Spleen (tissue), 11 donors: ENCODE data around the gene EDN2. TPM values are rescaled to one million over a fixed set of nuclear protein-coding genes. Genes with fewer than 3 reads are reported as not detected.

Experiments
- DNase-seq: peaks from one replicate; pipeline ENCODE4 v3.0.0-alpha.2; 2020
- H3K27ac ChIP-seq, 8 donors: fragments of 200-600 bp; sonication (generic) in 7 of 8; 1 replicate in 4 of 8; 2 replicates in 4 of 8; pipeline versions ENCODE4 v1.5.0 to v1.8.0; 2016 to 2021; ENCODE audit warnings: inconsistent platforms in 4 of 8, mild to moderate bottlenecking in 4 of 8, moderate library complexity in 1 of 8
- H3K27me3 ChIP-seq, 7 donors: fragments of 200-600 bp; sonication (generic) in 6 of 7; replicated peaks in 1 of 7; 1 replicate in 4 of 7; 2 replicates in 3 of 7; pipeline versions ENCODE4 v1.5.0 to v1.8.0; 2016 to 2021; ENCODE audit warnings: inconsistent platforms in 3 of 7, mild to moderate bottlenecking in 1 of 7
- H3K36me3 ChIP-seq, 6 donors: fragments of 200-600 bp; sonication (generic) in 5 of 6; 1 replicate in 4 of 6; 2 replicates in 2 of 6; pipeline versions ENCODE4 v1.5.0 to v1.8.0; 2016 to 2021; ENCODE audit warnings: inconsistent platforms in 2 of 6
- H3K4me1 ChIP-seq, 6 donors: fragments of 200-600 bp; sonication (generic) in 5 of 6; 1 replicate in 3 of 6; 2 replicates in 3 of 6; pipeline versions ENCODE4 v1.5.0 to v1.8.0; 2016 to 2021; ENCODE audit warnings: inconsistent platforms in 3 of 6
- H3K4me3 ChIP-seq, 8 donors: fragments of 200-600 bp; sonication (generic) in 7 of 8; 1 replicate in 4 of 8; 2 replicates in 4 of 8; pipeline versions ENCODE4 v1.5.0 to v1.8.0; 2016 to 2021; ENCODE audit warnings: inconsistent platforms in 4 of 8, mild to moderate bottlenecking in 4 of 8, moderate library complexity in 2 of 8
- H3K9me3 ChIP-seq, 8 donors: fragments of 200-600 bp; sonication (generic) in 7 of 8; 1 replicate in 4 of 8; 2 replicates in 4 of 8; pipeline versions ENCODE4 v1.5.0 to v1.8.0; 2016 to 2021; ENCODE audit warnings: inconsistent platforms in 4 of 8
- POLR2A ChIP-seq, 3 donors: fragments of 450-650 bp; IDR thresholded peaks; one replicate each; pipeline ENCODE4 v1.5.1; 2017; ENCODE audit warnings: antibody characterized with exemption in 3 of 3, mild to moderate bottlenecking in 1 of 3
- POLR2AphosphoS5 ChIP-seq, 3 donors: sonication (generic); formaldehyde crosslinking; IDR thresholded peaks; one replicate each; pipeline ENCODE4 v1.5.1; 2017; ENCODE audit warnings: antibody characterized with exemption in 3 of 3
- WGBS, 5 donors: extraction: QIAGEN DNeasy Blood & Tissue Kit in 3 of 5; methylation state at CpG; one replicate each; pipeline versions ENCODE4 v1.1.5 to v1.1.7; 2013 to 2018; 5-methylcytosine and 5-hydroxymethylcytosine counted together
- intact Hi-C: fragments of 100-400 bp; cut with DNase I; formaldehyde crosslinking; loops from one replicate; pipeline ENCODE4 v1.15.0; 2023; ENCODE audit warnings: low total_unique reads
- polyA plus RNA-seq, 3 donors: library from polyadenylated mRNA; stranded (reverse); fragments of 200-250 nt; gene quantifications; one replicate each; pipeline ENCODE4 v1.2.1, GENCODE V29; 2013
- total RNA-seq, 7 donors: library from RNA; depleted of rRNA in 3 of 7; stranded (reverse); fragments of >200 nt in 3 of 7; fragmentation: NEBNext Ultra II Directional in 4 of 7; extraction: Animal tissue kit (Norgen Biotek cat#: 25700) in 4 of 7; gene quantifications; one replicate each; pipeline versions ENCODE4 v1.1.0 to v1.2.1, GENCODE V29; 2016 to 2021
- TF ChIP-seq, protein P1 (sequence below), 11 experiments: fragments of 200-600 bp in 7 of 11; fragments of 450-650 bp in 4 of 11; sonication (generic) in 4 of 11; IDR thresholded peaks in 8 of 11; conservative IDR thresholded peaks in 3 of 11; 1 replicate in 7 of 11; 2 replicates in 4 of 11; pipeline versions ENCODE4 v1.4.0 to v1.8.0; 2016 to 2021; ENCODE audit warnings: antibody characterized with exemption in 11 of 11, inconsistent platforms in 4 of 11, mild to moderate bottlenecking in 1 of 11
- donor health status: healthy with polysubstance abuse.
- donor health status: DM: no; HTN: no; CAD: no; lungs with moderate emphysema.
- donor health status: DM: no; HTN: no; CAD: no.
- donor health status: Bipolar disorder and iron deficiency.
- donor health status: healthy.
- donor health status: DM: no; HTN: no; CAD: no.
- donor health status: DM: yes; HTN: yes; CAD: no.

The EDN2 gene
- total and polyA plus RNA-seq, 10 donors: not detected

- Histone ChIP-seq H3K36me3 (no peaks in the 10 kb centered on the region), H3K27ac (no peak overlapping the region), H3K27me3 (no peaks in the 10 kb centered on the region), H3K4me1 (peaks cover 0 to 10% (median 8%) of the 10 kb centered on the region in 6 donors), H3K4me3 (no peak overlapping the region), H3K9me3 (no peaks in the 10 kb centered on the region)
- intact Hi-C loops: no loop called here
- TF ChIP-seq, protein P1, sequence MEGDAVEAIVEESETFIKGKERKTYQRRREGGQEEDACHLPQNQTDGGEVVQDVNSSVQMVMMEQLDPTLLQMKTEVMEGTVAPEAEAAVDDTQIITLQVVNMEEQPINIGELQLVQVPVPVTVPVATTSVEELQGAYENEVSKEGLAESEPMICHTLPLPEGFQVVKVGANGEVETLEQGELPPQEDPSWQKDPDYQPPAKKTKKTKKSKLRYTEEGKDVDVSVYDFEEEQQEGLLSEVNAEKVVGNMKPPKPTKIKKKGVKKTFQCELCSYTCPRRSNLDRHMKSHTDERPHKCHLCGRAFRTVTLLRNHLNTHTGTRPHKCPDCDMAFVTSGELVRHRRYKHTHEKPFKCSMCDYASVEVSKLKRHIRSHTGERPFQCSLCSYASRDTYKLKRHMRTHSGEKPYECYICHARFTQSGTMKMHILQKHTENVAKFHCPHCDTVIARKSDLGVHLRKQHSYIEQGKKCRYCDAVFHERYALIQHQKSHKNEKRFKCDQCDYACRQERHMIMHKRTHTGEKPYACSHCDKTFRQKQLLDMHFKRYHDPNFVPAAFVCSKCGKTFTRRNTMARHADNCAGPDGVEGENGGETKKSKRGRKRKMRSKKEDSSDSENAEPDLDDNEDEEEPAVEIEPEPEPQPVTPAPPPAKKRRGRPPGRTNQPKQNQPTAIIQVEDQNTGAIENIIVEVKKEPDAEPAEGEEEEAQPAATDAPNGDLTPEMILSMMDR (IDR thresholded peaks at IDR 0.05 in 8 of 11, conservative IDR thresholded peaks at IDR 0.05 in 3 of 11): no peak
- TF ChIP-seq POLR2AphosphoS5 (IDR thresholded peaks at IDR 0.05): no peak
- TF ChIP-seq POLR2A (IDR thresholded peaks at IDR 0.05): no peak
- DNase-seq: peak; percentile 51
- 86 to 95% (median 91%) methylated on average over 8 of the region's 8 CpGs for WGBS, 5 donors
Measured at GRCh38 chr1:41532206-41532975, 47.9 kb upstream of the EDN2 start.

DNA sequence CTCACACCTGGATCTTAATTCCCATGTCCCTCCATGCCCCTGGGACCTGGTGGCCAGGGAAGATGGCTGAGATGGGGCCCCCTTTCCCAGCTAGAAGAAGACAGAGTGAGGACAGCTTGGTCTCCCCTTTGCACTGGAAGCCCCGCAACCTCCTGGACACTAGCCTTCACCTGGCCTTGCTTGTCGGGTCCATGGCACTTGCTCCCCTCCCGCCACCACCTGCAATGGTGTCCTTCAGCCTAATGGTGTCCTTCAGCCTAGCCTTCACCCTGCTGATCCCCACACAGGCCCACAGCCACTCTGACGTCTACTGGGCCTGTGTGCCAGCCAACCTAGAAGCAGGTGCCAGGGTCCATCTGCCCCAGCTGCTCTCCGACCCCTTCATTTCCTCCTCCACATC lies 45.9 kb upstream of the EDN2 start:
- intact Hi-C loops: no loop called here
- no peaks in the 10 kb centered on the region for H3K4me1 ChIP-seq
- 73 to 97% (median 87%) methylated on average over 5 of the region's 5 CpGs for WGBS, 5 donors
- peak; percentile 53 for DNase-seq
- H3K36me3 ChIP-seq: peaks cover 0 to 2% (median 0%) of the 10 kb centered on the region in 6 donors
- TF ChIP-seq POLR2A (IDR thresholded peaks at IDR 0.05) (no peak), POLR2AphosphoS5 (IDR thresholded peaks at IDR 0.05) (no peak)
- TF ChIP-seq, protein P1 (IDR thresholded peaks at IDR 0.05 in 8 of 11, conservative IDR thresholded peaks at IDR 0.05 in 3 of 11): no peak
- H3K4me3 ChIP-seq: no peak overlapping the region
- no peak overlapping the region for H3K27ac ChIP-seq
- no peaks in the 10 kb centered on the region for H3K27me3 ChIP-seq
- no peaks in the 10 kb centered on the region for H3K9me3 ChIP-seq

DNA sequence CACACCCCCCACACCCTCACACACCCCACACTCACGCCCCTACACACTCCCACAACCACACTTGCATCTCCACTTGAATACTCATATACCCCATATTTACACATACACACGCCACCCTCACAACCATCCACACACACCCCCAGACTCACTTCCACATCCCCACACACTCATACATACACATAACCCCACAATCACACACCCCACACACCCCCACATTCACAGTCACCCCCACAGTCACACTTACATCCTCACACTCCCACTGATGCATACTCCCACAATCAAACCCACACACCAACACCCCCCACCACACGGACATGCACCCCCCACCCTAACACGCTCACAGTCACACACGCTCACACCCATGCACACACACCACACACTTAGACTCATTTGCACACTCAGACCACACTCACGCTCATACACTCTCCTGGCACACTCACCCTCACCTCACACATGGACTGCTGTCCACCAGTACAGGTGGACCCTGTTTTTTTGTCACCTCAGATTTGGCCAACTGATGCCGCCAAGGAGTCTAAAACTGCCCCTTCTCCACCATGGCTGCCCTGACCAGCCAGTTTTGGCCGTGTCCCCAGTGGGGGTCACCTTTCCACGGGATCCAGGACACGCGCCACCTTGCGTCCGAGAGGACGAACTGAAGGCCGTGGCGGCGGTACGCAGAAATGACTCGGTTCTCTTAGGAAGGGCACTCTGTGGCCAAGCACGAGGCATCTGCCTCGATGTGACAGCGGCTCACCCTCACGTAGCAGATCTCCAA lies 45.3 kb upstream of the EDN2 start:
- Histone ChIP-seq H3K4me3 (no peak overlapping the region), H3K9me3 (no peaks in the 10 kb centered on the region), H3K27ac (no peak overlapping the region), H3K4me1 (no peaks in the 10 kb centered on the region), H3K36me3 (peaks cover 0 to 7% (median 3%) of the 10 kb centered on the region in 6 donors), H3K27me3 (no peaks in the 10 kb centered on the region)
- TF ChIP-seq, protein P1 (IDR thresholded peaks at IDR 0.05 in 8 of 11, conservative IDR thresholded peaks at IDR 0.05 in 3 of 11): no peak
- TF ChIP-seq POLR2A (IDR thresholded peaks at IDR 0.05) (no peak), POLR2AphosphoS5 (IDR thresholded peaks at IDR 0.05) (no peak)
- peak; percentile 48 for DNase-seq
- 91 to 96% (median 93%) methylated on average over 23 of the region's 23 CpGs for WGBS, 5 donors
- intact Hi-C loops: no loop called here
